HUES48 (cell line): Measurements from ENCODE around the gene POLR2I.
"Not testable (repeated sequence)": the region's sequence is repeated elsewhere in the genome, so short reads cannot be mapped to it uniquely, and the experiment has no call there.

ENCODE experiments used
- H3K27ac ChIP-seq: one replicate; pipeline ENCODE4 v1.7.0; 2013; ENCODE audit warnings: low read depth, low read length, inconsistent platforms
- H3K27me3 ChIP-seq: 2 replicates; pipeline ENCODE4 v1.6.1; 2013; ENCODE audit warnings: mild to moderate bottlenecking, low read length; ENCODE audit not compliant: control insufficient read depth, insufficient read depth
- H3K36me3 ChIP-seq: 2 replicates; pipeline ENCODE4 v1.6.1; 2013; ENCODE audit warnings: low read length; ENCODE audit not compliant: control insufficient read depth, insufficient read depth
- H3K4me1 ChIP-seq: 2 replicates; pipeline ENCODE4 v1.6.1; 2013; ENCODE audit warnings: mild to moderate bottlenecking, low read length; ENCODE audit not compliant: control insufficient read depth, insufficient read depth
- H3K4me3 ChIP-seq: 2 replicates; pipeline ENCODE4 v1.5.1; 2013; ENCODE audit warnings: mild to moderate bottlenecking, low read depth, low read length
- H3K9ac ChIP-seq: 2 replicates; pipeline ENCODE4 v1.6.1; 2013; ENCODE audit warnings: mild to moderate bottlenecking, low read depth, low read length, moderate library complexity
- H3K9me3 ChIP-seq: 2 replicates; pipeline ENCODE4 v1.6.1; 2013; ENCODE audit warnings: low read length; ENCODE audit not compliant: control insufficient read depth, insufficient read depth

POLR2I gene

GRCh38 chr19:36079389-36079945 lies 35.2 kb downstream of the POLR2I start:
- Histone ChIP-seq H3K27me3 (no peaks in the 10 kb centered on the region), H3K9ac (no peak overlapping the region), H3K9me3 (no peaks in the 10 kb centered on the region), H3K4me3 (no peak overlapping the region), H3K36me3 (peaks cover 86% of the 10 kb centered on the region), H3K4me1 (no peaks in the 10 kb centered on the region), H3K27ac (no peak overlapping the region)

GRCh38 chr19:36073121-36073876 lies 41.4 kb downstream of the POLR2I start:
- Histone ChIP-seq H3K9ac (no peak overlapping the region), H3K9me3 (no peaks in the 10 kb centered on the region), H3K36me3 (peaks cover 79% of the 10 kb centered on the region), H3K4me1 (no peaks in the 10 kb centered on the region), H3K4me3 (no peak overlapping the region), H3K27me3 (no peaks in the 10 kb centered on the region), H3K27ac (no peak overlapping the region)

- Histone ChIP-seq H3K4me1 (no peaks in the 10 kb centered on the region), H3K27ac (no peak overlapping the region), H3K27me3 (no peaks in the 10 kb centered on the region), H3K4me3 (no peak overlapping the region), H3K9me3 (no peaks in the 10 kb centered on the region), H3K9ac (no peak overlapping the region), H3K36me3 (peaks cover 81% of the 10 kb centered on the region)
These were observed 42.6 kb downstream of the POLR2I start for GRCh38 chr19:36072081-36072480.

GRCh38 chr19:36068810-36069499 lies 45.7 kb downstream of the POLR2I start:
- not testable (repeated sequence) for H3K9me3 ChIP-seq, H3K9ac ChIP-seq, H3K27me3 ChIP-seq, H3K27ac ChIP-seq, H3K4me1 ChIP-seq, H3K4me3 ChIP-seq
- H3K36me3 ChIP-seq: peaks cover 77% of the 10 kb centered on the region

- Histone ChIP-seq H3K4me3 (no peak overlapping the region), H3K9ac (no peak overlapping the region), H3K9me3 (no peaks in the 10 kb centered on the region), H3K36me3 (peaks cover 73% of the 10 kb centered on the region), H3K4me1 (no peaks in the 10 kb centered on the region), H3K27ac (no peak overlapping the region), H3K27me3 (no peaks in the 10 kb centered on the region)
These were observed 47.0 kb downstream of the POLR2I start for GRCh38 chr19:36067681-36068080.

GRCh38 chr19:36064826-36065225 lies 49.8 kb downstream of the POLR2I start:
- no peaks in the 10 kb centered on the region for H3K4me1 ChIP-seq
- H3K27ac ChIP-seq: no peak overlapping the region
- H3K9me3 ChIP-seq: no peaks in the 10 kb centered on the region
- peaks cover 72% of the 10 kb centered on the region for H3K36me3 ChIP-seq
- no peak overlapping the region for H3K9ac ChIP-seq
- no peaks in the 10 kb centered on the region for H3K27me3 ChIP-seq
- H3K4me3 ChIP-seq: no peak overlapping the region
